HG03139 (cell line): ENCODE results near the gene RAB34.
"Not testable (repeated sequence)": the region's sequence is repeated elsewhere in the genome, so short reads cannot be mapped to it uniquely, and the experiment has no call there.

Experiments used
- ATAC-seq: cut with Tn5 transposase; IDR thresholded peaks from one replicate; pipeline ENCODE4 v1.9.1; 2021; ENCODE audit not compliant: unreplicated experiment

RAB34 gene

GRCh38 chr17:28728364-28729200 lies 10.9 kb upstream of the RAB34 start, which contains the start of gene NEK8:
NEK8 (plus strand) TSS chr17:28728788; CDS start chr17:28728814, 26 bp downstream.
- peak; percentile 31 for ATAC-seq

DNA sequence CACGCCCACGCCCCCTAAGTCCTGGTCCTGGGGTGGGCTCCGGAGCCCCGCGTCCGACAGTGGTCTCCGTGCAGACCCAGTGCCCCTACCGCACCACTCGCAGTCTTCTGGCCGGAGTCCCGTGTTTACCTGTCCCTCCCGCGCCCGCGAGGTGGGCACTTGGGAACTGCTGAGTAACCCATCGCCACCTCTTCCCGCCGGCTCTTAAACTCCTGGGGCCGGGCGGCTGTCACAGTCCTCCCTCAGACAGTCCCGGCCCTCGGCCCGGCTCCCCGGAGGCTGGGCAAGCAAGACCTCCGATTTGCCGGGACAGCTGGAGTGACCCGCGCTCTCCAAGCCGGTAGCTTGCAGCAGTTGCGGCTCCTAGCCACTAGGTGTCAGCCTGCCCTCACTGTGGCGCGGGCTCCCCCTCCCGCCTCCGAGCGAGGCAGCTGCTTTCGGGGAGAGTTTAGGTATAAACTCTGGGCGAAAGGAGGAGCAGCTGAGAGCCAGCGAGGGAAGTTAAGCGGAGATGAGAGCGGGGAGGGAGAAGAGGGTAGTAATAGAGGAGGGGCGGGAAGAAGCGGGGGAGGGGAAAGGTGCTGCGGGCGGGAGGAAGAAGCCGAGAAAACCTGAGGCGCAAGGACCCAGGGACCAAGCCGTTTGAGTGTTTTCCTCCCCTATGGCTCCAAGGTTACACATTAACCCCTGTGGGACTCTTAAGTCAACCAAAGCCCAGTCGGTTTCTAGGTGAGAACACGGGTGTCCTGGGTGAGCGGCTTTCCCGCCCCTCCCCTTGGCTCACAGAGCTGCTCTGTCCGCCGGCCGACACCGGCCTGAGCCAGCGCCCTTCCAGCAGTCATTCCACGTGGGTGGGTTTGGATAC lies 9.2 kb upstream of the RAB34 start:
- peak; percentile 31 for ATAC-seq

- ATAC-seq: no peak
Measured at GRCh38 chr17:28726226-28726626, 8.6 kb upstream of the RAB34 start, which contains the start of gene TLCD1. TLCD1 (minus strand) TSS chr17:28726233; CDS start chr17:28726097, 136 bp downstream.

DNA sequence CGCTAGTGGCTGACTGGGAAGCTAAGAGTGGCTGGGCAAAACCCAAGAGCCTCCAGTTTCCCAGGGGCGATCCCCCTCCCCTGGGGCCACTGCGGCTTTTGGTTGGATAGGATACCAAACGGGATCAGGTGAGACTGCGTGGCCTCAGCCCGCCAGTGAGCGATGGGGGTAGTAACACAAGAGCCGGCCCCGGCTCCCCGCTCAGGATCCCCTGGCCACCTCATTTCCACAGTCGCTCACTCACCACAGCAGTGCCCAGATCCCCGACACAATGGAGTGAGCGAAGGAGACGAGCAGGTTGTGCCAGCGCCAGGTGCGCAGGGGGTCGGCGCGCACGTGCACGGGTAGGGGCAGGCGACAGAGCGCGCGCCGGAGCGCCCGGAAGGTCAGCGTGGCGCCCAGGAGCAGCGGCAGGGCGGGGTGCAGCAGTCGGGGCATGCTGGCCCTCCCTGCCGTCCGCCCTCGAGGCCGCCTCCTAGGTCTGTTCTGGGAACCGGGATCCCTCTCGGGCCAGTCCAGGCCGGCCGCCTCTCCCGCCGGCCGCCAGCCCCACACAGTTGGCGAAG lies 8.1 kb upstream of the RAB34 start:
- ATAC-seq: no peak

DNA sequence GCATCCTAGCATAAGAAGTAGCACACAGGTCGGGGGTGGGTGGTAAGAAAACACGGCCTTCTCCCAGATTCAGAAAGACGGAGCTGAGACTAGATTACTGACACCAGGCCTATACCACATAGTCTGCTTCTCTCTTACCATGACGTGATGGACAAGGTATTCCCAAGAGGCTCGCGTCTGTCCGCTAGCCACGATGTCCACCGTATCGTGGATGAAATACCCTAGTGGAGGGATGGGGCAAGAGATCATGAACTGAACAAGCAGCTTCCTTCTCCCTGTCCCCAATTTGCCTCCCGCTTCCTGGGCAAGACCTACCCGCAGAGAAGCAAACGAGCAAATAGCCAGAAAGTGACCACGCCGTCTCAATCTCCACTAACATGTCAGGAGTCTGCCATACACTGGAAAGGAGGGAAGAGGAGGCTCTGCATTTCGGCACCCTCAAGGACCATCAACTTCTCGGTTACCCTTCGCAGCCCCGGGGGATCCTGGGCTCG lies 7.5 kb upstream of the RAB34 start:
- no peak for ATAC-seq

DNA sequence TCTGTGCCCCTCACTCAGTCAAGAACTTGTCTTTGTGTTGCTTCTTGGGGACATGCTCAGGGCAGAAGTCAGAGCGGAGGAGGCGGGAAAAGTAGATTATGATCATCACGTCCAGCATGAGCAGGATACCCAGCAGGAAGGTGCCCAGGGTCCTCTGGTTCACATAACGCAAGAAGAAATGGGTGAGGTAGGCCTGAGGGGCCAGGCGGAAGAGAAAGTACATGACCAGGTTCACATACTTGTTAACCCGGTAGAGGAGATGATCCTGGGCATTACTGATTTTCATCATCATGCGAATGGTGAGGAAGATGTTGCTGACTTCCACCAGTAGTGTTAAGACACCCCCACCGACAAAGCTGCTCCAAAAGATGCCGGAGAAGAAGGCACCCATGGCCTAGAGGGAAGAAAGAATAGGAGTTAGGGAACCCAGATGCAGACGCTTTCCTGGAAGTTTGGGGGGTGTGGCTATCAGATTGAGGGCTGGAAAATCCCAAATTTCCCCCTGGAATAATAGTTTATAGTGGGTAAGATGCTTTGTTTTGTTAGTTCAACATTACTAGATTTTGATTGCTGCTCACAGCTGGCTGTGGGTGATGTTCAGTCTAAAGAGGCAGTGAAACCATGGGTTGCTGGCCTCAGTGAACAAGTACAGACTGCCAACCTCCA lies 7.0 kb upstream of the RAB34 start:
- ATAC-seq: no peak

GRCh38 chr17:28723836-28724499 lies 6.3 kb upstream of the RAB34 start:
- not testable (repeated sequence) for ATAC-seq

- no peak for ATAC-seq
Measured at GRCh38 chr17:28723159-28723835, 5.6 kb upstream of the RAB34 start.

DNA sequence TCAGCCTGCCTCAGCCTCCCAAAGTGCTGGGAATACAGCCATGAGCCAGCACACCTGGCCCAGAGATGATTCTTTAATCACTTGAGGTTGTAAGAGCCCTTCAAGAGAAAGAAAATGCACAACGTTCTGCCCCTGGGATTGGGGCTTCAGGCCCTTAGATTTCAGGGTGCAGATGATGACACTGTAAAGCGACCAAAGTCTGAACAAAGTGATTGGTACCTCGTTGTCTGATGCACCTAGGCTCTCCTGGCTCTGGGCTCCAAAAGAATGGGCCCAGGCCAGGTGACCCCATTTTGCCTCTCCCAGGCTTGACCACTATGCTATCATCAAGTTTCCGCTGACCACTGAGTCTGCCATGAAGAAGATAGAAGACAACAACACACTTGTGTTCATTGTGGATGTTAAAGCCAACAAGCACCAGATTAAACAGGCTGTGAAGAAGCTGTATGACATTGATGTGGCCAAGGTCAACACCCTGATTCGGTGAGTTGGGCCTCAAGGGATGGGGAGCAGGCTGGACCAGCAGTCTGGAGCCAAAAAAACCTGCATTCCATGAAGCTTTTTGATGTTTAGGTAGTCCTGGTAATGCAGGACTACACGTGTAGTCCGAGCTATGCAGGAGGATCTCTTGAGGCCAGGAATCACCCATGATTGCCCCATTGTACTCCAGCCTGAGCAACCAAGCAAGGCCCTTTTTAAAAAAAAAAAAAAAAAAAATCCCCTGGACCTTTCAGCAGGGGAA lies 4.9 kb upstream of the RAB34 start:
- no peak for ATAC-seq

DNA sequence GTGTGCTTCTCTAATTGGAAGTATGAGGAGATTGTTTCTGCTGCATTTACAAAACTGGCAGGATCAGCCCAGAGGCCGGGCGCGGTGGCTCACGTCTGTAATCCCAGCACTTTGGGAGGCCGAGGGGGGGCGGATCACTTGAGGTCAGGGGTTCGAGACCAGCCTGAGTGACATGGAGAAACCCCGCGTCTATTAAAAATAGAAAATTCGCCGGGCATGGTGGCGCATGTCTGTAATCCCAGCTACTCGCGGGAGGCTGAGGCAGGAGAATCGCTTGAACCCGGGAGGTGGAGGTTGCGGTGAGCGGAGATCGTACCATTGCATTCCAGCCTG lies 3.3 kb upstream of the RAB34 start:
- ATAC-seq: not testable (repeated sequence)

- ATAC-seq: no peak
Measured at GRCh38 chr17:28720247-28720996, 2.8 kb upstream of the RAB34 start.

- no peak for ATAC-seq
Measured at GRCh38 chr17:28719021-28719433, 1.4 kb upstream of the RAB34 start.

GRCh38 chr17:28718333-28719020 lies 809 bp upstream of the RAB34 start:
- ATAC-seq: no peak

DNA sequence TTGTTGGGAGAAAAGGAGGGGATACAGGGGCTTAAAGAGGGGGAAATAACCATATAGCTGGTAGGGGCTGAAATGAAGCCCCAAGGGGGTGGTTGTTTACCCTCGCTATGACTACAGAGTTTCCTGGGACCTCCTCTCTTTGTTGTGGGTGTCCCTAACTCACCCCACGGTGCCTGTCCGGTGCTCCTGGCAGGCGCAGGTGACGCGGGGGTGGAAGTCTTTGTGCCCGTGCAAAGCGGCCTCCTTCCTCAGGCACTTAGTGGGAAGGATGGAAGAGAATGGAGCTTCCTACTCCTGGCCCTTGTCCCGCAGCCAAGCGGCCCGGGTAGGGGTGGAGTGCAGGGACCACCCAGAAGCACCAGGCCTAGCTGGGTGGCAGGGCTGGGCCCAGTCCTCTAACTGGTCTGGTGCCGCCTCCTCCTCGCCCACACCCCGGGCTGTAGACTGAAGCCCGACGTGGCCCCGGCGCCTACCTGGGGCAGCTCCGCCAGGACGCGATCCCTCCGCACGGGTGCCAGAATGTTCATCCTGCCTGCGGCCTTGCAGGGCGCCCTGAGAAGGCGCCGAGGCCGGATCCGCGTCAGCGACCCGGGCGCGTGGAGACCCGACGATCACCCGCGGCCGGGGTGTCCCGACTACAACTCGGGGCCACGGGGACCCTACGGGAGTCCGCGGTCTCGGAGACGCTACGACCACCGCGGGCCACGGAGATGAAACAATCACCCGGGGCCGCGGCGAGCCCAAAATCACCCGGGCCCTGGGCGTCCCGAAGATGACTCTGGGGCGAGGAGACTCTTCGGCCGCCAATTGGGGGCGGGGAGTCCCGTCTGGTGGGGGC lies 709 bp downstream of the RAB34 start:
- ATAC-seq: no peak

DNA sequence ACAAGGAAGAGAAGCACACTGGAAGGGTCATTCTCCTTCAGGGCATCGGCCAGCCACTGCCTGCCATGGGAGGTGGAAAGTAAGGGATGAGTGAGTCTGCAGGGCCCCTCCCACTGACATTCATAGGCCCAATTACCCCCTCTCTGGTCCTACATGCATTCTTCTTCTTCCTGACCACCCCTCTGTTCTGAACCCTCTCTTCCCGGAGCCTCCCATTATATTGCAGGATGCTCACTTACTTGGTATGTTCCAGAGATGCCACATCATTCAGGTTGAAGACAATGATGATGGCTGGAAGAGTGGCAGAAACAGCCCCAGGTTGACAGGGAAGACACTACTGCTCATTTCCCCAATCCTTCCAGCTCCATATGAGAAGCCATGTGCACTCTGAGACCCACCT lies 2.5 kb downstream of the RAB34 start:
- no peak for ATAC-seq

- no peak for ATAC-seq
Measured at GRCh38 chr17:28714281-28714680, 3.4 kb downstream of the RAB34 start.
